ENCODE results near the gene CLDN9. TPM values are rescaled to one million over a fixed set of nuclear protein-coding genes. Genes with fewer than 3 reads are reported as not detected.

The CLDN9 gene
- total and polyA plus RNA-seq, 9 of the 15 experiments (the other 6 are each of a cell fraction or from before 2014, with no cell fraction given) = 0.12 to 0.44 (median 0.22) TPM; not detected in 4

DNA sequence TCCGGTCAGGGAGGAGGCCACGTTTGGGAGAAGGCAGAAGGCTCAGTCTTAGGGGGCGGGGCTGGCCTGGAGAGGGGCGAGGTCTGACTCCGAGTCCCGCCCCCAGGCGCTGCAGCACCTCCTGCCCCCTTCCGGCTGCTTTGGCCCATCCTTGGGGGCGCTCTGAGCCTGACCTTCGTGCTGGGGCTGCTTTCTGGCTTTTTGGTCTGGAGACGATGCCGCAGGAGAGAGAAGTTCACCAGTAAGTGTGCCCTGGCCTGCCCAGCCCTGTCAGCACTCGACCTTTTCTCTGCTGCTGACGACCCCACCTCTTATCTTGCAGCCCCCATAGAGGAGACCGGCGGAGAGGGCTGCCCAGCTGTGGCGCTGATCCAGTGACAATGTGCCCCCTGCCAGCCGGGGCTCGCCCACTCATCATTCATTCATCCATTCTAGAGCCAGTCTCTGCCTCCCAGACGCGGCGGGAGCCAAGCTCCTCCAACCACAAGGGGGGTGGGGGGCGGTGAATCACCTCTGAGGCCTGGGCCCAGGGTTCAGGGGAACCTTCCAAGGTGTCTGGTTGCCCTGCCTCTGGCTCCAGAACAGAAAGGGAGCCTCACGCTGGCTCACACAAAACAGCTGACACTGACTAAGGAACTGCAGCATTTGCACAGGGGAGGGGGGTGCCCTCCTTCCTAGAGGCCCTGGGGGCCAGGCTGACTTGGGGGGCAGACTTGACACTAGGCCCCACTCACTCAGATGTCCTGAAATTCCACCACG is 8.9 kb downstream of the CLDN9 start (continued):
- TF ChIP-seq KDM4B (IDR thresholded peaks at IDR 0.05; ENCODE audit: borderline replicate concordance in 2 of 2, low read depth in 1 of 2) = no peak
- TF ChIP-seq FIP1L1 (IDR thresholded peaks at IDR 0.05; ENCODE audit: low read depth, low read length, poor library complexity, severe bottlenecking) = no peak
- TF ChIP-seq SLC30A9 (CRISPR knock-in tag; IDR thresholded peaks at IDR 0.05) = no peak
- no peak for TF ChIP-seq ZNF146 (CRISPR knock-in tag; IDR thresholded peaks at IDR 0.05; ENCODE audit: unreplicated experiment)
- no peak for TF ChIP-seq ZNF696 (CRISPR knock-in tag; conservative IDR thresholded peaks at IDR 0.05)
- TF ChIP-seq ZNF263 (CRISPR knock-in tag; IDR thresholded peaks at IDR 0.05; ENCODE audit: borderline replicate concordance) = no peak
- TF ChIP-seq NR1H2 (CRISPR knock-in tag; IDR thresholded peaks at IDR 0.05) = no peak
- TF ChIP-seq ZNF431 (CRISPR knock-in tag; IDR thresholded peaks at IDR 0.05) = no peak
- no peak for TF ChIP-seq HMGXB4 (CRISPR knock-in tag; IDR thresholded peaks at IDR 0.05)
- no peak for TF ChIP-seq NR3C1 (CRISPR knock-in tag; IDR thresholded peaks at IDR 0.05)
- no peak for TF ChIP-seq ZZZ3 (IDR thresholded peaks at IDR 0.05)
- TF ChIP-seq RBFOX2 (IDR thresholded peaks at IDR 0.05; ENCODE audit: low read depth, low read length) = peak; percentile 64
- TF ChIP-seq GMEB1 (CRISPR knock-in tag; IDR thresholded peaks at IDR 0.05) = no peak
- no peak for TF ChIP-seq SIX5 (IDR thresholded peaks at IDR 0.05; ENCODE audit: borderline replicate concordance in 1 of 2, insufficient read depth in 1 of 2, low read depth in 1 of 2, low read length in 2 of 2)
- TF ChIP-seq U2AF2 (optimal IDR thresholded peaks at IDR 0.05; ENCODE audit: low read depth, low read length) = no peak
- TF ChIP-seq STAT6 (CRISPR knock-in tag; IDR thresholded peaks at IDR 0.05) = no peak
- no peak for TF ChIP-seq PRPF4 (IDR thresholded peaks at IDR 0.05; ENCODE audit: insufficient read depth, low read depth, low read length, poor library complexity, severe bottlenecking)
- no peak for TF ChIP-seq SOX6 (IDR thresholded peaks at IDR 0.05)
- no peak for TF ChIP-seq SMC3 (conservative IDR thresholded peaks at IDR 0.05; ENCODE audit: insufficient read depth, low read depth, low read length)
- TF ChIP-seq ELF1 (tag; IDR thresholded peaks at IDR 0.05) = no peak
- TF ChIP-seq ZNF143 (CRISPR knock-in tag; IDR thresholded peaks at IDR 0.05) = no peak
- TF ChIP-seq ZBTB7A (IDR thresholded peaks at IDR 0.05; ENCODE audit: borderline replicate concordance, control insufficient read depth, low read depth, low read length) = peak; percentile 32; the same call in 1 of the 2 replicates
- TF ChIP-seq KLF10 (CRISPR knock-in tag; IDR thresholded peaks at IDR 0.05) = no peak
